EH (cell line): ENCODE measurements around the gene RPL28.
A peak's percentile ranks its signal among the peaks of the same experiment; 100 is the strongest.

Source experiments
- DNase-seq: peaks from one replicate; pipeline ENCODE4 v3.0.0-alpha.2; 2015; ENCODE audit warnings: low read depth

The RPL28 gene

DNA sequence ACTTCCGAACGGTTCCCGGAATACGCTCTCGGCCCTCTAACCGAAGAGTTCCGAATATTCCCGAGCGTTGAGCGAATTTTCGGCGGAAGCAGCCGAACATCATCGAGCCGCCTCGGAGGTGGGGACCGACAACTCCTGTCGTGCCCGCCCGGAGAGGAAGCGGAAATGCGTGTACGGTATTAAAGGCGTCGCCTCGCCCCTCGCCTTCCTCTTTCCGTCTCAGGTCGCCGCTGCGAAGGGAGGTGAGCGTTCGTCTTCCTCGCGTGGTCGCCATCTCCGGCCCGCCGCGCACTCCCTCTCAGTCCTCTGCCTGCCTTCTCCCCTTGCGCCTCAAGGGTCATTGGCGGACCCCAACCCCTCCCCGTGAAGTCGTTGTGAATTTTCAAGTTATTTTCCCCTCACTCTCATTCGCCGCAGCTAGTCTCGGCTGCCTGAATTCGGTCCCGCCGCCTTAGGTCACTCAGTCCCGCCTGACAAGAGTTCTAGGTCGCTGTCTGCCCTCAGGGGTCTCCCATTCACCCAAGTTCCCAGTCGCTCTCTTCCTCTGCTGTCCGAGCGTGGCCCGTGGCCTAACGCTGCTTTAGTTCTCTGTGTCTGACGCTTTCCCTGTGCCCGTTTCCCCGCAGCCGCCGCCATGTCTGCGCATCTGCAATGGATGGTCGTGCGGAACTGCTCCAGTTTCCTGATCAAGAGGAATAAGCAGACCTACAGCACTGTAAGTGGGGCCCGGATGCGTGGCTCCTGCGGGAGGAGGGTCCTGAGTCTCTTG is at the start of gene RPL28:
Gene RPL28, plus strand, starts transcription at position 209 of the 769 bp plus-strand sequence. Its CDS starts 426 bp downstream, at position 635.
- peak; percentile 98 for DNase-seq

DNA sequence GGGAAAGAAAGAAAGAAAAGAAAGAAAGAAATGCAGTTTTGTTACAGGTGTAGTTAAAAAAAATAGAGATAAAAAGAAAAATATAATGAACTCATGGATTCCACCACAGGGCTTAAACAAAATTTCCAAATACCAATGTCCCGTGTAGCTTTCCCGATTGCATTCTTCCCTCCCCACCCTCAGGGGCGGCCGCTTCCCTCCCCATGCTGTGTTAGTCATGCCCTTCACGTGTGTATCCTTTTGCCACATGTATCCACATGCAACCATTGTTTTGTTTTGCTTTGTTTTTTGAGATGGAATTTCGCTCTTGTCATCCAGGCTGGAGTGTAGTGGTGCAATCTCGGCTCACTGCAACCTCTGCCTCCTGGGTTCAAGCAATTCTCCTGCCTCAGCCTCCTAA is 49.6 kb upstream of the RPL28 start:
- peak; percentile 53 for DNase-seq

DNA sequence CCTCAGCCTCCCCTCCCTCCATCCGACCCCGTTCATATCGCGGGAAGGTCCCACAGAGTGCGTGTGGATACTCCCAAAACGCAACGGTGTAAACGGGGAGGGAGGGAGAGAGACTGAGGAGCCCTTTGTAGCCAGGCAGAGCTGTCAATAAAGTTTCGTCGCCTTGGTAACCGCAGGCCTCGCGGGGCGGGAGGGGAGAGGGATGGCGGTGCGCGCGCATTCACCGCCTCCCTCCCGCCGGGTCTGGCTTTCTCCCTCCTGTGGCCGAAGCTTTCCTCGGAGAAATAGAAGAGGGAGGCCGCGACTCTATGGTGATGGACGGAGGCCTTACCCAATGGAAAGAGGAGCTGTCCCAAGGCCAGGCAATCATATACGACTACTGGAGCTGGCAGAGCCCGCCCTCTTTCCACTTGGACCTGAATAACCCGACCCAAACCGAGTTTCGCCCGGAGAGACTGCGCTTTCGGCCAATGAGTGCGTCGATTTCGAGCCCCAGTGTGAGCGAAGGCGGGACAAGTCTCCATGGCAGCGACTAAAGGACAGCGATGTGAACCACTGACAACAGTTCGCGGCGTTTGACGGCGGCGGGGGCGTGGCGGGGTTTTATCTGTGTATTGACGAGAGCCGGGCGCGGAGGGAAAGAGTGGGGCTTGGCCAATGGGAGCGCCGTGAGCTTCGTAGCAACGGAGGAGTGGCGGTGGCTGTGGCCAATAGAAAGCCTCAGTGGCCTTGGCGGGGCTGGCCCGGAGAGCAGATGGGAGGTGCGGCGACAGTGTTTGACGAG is 46.4 kb upstream of the RPL28 start, which contains the start of gene KMT5C:
Gene KMT5C, plus strand, starts transcription at position 772 of the 784 bp plus-strand sequence. CDS start 2,061 bp downstream, outside the sequence.
- DNase-seq = peak; percentile 100

DNA sequence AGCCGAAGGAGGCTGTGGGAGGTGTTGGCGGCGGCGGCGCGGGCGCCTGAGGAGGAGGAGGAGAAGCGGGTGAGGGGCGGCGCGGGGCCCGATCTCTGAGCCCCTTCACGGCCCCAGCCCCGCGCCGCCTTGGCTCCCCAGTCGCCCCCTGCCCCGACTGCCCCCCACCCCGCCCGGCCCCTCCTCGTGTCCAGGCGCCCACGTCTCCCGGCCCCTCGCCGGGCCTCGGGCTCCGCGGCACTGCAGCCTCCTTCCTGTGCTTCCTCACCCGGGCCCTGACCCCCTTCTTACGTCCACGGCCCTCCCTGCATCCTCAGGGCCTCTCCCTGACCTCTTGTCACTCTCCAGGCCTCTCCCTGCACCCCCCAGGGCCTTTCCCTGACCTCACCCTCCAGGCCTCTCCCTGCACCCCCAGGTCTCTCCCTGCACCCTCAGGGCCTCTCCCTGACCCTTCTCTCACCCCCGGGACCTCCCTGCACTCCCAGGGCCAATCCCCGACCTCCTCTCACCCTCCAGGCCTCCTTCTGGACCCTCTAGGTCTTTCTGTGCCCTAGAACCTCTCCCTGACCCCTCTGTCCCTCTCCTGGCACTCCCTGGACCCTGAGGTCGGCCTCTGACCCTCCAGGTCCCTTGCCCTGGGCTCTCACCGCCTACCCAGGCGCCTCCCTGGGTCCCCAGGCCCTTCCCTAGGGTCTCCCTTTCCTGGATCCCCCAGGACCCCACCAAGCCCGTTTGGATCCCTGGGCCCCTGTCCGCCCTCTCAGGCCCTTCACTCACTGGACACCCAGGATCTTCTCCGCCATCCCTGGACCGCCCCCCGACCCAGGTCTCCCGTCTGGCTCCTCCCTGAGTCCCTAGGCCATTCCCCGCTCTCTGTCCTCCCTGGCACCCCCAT is 45.6 kb upstream of the RPL28 start:
- DNase-seq = no peak

DNA sequence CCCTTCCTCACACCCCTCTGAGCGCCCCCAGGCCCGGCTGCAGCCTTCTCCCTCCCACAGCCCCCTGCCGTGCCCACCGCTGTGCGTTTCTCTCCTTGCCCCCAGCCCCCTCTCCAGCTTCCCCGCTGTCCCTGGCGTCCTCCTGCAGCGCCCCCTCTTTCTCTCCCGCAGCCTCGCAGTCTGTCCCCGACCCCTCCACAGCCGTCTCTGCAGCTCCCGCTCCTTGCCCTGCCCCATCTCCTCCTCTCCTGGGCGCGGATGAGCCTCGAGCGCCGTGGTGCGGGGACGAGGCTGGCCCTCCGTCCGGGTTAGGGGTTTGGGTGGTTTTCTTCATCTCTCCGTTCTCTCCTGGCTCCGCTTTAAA is 45.0 kb upstream of the RPL28 start:
- no peak for DNase-seq

DNA sequence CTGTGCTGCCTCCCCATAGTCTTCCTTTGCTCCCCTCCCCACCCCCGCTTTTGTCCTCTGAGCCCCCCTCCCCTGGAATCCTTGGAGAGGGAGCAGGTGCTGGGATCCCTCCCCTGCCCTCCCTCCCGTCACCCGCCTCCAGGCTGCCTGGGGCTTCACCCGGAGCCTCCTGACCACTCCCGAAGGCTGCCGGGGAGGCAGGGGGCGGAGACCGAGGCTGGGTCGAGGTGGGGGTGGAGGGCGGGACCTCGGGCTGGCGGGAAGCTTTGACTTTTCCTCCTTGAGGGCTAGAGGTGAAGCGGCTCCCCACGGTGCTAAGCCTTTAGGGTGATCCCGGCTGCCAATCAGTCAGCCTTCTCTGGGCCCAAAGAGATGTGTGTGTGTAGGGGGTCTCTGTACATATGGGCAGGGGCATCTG is 44.6 kb upstream of the RPL28 start:
- peak; percentile 75 for DNase-seq

DNA sequence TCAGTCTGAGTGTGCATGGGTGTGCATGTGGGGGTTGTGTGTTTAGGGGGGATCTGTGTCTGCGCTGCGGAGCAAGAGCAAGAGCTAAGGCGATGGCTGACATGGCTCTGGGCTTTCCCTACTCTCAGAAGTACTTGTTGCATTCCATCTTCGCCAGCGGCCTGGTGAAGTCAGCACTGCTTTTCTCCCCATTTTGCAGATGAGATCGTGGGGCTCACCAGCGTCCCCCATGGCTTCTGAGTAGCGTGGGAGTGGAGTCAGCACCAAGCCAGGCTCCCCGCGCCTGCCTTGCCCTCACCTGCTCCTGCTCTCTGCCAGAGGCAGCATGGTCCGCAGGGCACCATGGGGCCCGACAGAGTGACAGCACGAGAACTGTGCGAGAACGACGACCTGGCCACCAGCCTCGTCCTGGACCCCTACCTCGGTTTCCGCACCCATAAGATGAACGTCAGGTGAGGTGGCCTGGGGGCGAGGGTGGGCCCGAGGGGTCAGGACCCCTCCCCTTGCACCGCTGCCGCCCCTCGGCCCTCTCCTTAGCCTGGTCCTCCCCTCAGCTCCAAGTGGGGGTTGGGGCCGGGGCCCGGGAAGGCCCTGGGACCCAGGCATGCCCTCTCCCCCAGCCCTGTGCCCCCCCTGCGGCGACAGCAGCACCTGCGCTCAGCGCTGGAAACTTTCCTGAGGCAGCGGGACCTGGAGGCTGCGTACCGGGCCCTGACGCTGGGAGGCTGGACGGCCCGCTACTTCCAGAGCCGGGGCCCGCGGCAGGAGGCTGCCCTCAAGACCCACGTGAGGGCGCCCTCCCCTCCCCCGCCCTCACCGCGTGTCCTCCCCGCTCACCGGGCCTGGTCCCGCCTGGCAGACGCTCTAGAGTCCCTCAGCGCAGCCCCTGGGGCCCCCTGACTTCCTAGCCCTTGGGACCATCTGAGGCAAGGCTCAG is 43.9 kb upstream of the RPL28 start:
- no peak for DNase-seq

DNA sequence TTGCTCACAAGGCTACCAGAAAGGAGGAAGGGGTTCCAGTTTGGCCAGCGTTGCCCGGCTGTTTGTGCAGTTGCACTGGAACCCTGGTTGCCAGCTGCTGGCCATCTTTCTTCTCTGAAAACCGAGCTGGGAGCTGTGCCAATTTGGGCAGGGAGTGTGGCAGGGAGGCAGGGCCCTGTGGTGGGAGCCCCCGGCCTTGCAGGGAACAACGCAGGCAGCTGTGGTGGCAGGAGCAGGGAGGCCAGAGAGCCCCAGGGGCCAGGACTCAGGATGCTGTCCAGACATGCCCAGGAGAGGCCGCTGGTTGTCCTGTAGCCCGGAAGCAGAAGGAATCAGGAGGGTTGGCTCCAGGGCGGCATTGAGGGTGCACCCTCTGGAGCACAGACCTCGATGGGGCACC is 41.3 kb upstream of the RPL28 start:
- peak; percentile 29 for DNase-seq

DNA sequence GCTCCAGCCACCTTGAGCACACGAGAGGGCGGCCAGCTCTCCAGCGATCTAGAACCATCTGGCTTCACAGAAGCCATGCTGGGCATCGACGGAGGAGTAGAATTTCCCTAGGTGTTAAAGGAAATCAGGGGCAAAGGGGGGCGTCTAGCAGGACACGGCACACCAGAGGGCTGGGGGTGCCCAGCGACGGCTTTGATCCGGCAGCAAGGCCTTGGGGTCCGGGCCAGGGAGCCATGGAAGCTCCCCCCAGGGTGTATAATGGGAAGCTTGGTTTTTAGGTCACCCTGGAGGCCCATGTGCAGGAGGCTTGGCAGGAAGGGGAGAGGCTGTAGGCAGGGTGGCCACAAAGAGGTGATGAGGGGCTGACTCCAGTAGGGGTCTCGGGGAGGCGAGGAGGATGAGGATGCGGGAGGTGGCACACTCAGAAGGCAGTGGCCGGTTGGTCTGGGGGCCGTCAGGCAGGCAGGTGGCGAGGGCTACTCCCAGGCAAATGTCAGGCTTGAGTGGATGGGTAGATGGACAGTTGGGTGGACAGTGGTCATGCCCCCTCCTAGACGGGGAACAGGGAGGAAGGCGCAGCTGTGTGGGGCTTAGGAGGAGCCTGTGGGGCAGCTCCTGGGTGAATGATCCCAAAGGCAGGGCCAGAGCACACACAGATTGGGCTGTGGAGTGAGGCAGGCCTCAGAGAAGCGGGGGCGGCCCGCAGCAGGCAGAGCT is 40.5 kb upstream of the RPL28 start:
- no peak for DNase-seq

DNA sequence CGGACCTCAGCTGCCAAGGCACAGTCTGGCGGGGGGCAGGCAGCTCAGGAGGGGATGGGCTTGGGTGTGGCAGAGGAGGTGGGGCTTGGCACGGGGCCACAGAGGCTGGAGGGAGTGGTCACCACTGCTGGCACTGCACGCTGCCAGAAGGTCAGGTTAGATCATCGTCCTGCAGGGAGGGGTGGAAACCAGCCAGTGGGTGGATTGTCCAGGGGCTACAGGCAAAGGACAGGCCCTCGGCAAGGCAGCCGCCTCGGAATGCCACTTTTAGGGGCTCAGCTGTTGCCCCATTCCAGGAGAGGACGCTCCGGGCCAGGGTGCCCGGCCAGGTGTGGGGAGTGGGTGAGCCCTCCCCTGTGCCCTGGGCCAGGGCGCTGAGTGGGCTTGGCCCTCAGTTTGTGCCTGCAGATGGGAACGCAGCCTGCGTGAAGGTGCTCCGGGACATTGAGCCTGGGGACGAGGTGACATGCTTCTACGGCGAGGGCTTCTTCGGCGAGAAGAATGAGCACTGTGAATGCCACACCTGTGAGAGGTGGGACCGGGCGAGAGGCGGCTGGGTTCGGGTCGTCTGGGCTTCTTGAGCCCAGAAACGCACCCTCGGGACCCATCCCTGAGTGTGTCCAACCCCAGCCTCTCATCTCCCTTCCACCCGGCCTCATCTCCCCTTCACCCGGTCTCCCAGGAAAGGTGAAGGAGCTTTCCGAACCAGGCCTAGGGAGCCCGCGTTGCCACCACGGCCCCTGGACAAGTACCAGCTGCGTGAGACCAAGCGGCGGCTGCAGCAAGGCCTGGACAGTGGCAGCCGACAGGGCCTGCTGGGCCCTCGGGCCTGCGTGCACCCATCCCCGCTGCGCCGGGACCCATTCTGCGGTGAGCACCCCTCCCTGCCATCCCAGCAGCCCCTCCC is 39.7 kb upstream of the RPL28 start:
- DNase-seq = no peak

DNA sequence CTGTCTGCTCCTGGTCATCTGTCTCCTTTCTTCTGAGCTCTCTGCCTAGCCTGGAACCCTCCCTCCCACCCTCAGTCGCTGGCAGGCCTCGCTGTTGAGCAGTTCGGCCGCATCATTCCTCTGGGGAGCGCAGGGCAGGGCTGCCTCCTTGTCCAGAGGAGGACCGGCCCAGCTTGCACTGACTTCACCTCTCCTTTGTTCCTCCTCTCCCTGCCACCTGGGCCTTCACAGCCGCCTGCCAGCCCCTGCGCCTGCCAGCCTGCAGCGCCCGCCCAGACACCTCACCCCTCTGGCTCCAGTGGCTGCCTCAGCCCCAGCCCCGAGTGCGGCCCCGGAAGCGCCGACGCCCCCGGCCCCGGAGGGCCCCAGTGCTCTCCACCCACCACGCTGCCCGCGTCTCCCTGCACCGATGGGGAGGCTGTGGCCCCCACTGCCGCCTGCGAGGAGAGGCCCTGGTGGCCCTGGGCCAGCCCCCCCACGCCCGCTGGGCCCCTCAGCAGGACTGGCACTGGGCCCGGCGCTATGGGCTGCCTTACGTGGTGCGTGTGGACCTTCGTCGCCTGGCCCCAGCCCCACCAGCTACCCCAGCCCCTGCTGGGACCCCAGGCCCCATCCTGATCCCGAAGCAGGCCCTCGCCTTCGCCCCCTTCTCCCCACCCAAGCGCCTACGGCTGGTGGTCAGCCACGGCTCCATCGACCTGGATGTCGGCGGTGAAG is 38.8 kb upstream of the RPL28 start:
- DNase-seq = no peak

DNA sequence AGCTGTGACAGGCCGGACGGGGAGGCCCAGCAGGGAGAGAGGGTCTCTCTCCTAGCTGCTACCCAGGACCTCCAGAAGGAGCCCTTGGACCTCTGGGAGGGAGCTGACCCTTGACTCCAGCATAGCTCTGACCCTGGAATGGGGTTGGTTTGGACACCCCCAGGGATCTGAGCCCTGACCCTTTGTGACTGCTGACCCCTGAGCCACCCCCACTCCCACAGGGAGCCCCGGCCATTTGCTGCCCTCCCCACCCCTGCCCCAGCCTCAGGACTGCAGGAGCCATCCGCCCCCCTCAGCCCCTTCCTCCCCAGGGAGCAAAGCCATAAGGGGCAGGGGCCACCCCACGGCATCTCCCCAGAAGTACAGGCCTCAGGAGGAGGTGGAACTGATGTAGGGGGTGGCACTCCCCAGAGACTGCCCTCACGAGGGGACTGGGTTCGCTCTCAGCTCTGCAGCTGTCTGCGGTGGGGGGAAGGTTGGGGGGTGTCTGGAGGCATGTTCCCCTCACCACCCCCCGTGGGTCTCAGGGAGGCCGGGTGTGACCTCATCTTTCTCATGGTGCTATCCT is 38.2 kb upstream of the RPL28 start:
- DNase-seq = no peak

DNA sequence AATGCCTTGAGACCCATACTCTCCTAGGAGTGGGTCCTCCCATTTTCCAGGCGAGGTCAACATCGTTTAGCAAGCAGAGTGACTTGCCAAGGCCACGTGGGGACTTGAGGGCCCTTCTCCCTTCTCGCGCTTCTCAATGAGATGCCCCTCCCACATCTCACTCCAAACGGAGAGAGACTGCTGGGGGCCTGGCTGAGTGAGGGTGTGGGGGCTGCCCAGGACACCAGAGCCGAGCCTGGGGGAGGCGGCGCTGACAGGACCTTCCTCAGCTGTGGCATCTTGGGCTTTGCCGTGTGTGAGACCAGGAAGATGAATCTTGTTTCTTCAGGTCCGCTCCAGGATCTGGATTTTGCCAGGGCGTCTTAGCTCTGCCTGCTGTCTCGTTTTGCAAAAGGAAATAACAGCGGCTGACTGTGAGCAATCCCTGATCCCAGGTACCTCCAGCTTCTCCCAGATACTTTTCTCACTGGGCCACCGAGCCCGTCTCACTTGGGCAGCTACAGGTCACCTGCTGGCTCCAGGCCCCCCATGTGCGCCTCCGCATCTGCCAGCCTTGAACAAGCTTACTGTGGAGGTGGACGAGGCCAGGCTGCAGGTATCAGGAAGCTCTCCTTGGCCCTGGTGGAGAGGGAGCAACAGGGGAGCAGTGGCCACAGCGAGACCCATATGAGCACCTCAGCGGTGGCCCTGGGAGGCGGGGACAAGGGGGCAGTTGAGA is 37.3 kb upstream of the RPL28 start:
- DNase-seq = no peak

DNA sequence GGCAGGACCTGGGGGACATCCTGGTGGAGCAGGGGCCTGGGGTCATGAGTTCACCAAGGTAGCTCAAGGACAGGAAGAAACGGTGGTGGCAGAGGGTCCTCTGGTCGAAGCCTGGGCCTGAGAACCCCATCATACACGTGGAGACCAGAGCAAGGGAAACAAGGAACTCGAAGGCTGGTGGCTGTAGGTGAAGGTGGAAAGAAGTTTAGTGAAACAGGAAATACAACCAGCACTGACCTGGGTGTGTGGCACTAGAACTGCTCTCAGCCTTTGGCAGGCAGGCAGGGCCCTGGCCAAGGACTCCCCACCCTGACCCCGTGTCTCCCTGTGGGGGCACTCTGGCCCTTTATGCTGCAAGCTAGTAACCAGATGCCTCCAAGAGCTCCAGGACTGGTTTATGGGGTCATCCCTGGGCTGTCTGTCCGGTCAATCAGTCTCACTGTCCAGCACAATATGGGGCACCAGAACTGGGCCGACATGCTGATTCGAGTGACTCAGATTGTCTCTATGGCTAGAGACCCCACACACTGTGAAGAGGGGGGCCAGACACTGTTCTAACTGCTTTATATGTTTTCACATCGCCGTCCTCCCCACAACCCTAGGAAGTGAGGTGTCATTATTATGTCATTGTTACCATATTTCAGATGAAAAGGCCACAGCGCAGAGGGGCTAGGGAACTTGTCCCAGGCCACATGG is 35.0 kb upstream of the RPL28 start:
- DNase-seq = no peak

DNA sequence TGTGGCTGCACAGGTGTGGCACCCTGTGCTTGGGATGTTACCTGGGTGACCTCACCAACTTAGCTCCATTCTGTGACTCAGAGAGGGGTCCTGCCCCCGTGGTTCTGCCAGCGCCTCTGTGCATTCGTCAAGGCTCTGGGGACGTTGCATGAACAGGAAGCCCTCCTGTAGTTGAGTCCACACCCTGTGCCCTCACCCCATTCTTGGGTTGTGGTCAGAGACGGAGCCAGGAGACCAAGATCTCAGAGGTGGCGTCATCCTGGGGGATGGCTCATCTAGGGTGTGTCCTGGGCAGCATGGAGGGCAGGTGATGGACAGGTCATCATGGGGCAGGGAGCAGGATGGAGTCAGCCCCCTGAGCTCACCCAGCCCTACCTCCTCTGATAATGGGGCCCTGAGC is 33.7 kb upstream of the RPL28 start:
- no peak for DNase-seq

DNA sequence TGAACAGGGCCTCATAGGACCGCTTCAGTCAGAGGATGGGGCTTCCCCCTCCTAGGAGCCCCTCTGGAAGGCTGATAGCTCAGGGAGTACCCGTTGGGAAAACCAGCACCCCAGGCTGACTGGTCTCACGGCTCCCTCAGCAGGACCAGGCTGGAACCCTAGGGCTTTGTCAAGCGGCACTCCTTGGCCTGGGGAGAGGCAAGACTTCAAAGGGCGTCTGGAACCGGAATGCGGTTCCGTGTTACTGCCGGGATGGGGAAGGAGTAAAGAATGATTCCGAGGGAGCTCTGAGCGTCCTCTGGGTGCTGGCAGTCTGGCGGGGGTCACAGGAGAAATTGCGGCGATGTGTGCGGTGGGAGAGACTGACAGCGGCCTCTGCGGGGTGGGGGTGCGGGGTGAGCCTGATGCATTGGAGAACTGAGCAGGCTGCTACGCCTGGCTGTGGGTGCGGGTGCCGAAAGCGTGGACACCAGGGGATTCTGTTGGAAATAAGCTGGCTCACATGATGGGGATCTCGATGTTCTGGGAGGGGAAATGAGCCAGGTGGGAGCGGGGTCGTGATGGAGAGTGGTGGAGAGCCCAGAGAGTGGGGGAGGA is 33.1 kb upstream of the RPL28 start:
- DNase-seq = no peak

DNA sequence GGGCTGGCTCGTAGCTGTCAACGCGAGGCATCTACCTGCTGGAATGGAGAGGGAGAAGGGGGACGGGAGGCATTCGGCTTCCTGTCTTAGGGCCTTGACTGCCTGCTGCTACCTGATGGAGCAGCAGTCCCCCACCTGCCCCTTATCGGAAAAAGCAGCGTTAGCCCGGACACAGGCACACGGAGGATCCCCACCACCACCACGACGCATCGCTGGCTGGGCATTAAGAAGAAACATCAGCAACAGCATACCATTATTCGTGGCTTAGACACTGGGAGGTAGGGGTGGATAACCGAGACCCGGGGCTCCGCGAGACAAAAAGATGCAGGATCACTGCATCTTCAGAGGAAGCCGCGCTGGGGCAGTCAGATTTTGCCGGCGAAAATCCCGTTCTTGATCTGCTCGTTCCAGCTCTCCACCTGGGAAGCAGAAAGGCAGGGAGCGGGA is 32.4 kb upstream of the RPL28 start:
- no peak for DNase-seq
